ENCODE measurements around the gene ANKS1B.

DNA sequence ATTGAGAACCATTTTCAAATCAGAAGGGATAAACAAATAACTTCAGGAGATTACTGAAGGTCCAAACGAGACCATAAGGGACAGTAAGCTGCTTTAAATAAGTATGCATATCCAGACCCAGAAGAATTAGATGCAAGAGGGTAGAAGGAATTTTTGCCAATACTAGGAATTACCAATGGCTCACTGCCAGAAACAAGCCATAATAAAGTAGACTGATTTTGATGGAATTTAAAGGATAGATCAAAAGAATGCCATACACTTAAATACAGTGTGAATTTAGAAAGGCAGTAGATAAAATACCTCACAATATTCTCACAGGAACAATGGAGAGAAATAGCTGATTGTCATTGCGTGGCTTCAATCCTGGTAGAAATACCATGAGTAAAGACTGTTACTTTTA, 5.3 kb downstream of the ANKS1B start:
- TF ChIP-seq GATA3 (IDR thresholded peaks at IDR 0.05; ENCODE audit: low read depth, low read length), result no peak
- TF ChIP-seq GATA2 (IDR thresholded peaks at IDR 0.05; ENCODE audit: low read depth, low read length), result no peak

Measured in SH-SY5Y (cell line).